HL-60 (cell line): ENCODE measurements around the gene CLPTM1L.

Experiments used
- CTCF ChIP-seq: IDR thresholded peaks from one replicate; pipeline ENCODE4 v1.5.1; 2011; ENCODE audit warnings: low read length, control low read depth, inconsistent platforms; ENCODE audit not compliant: insufficient read depth
- GABPA ChIP-seq: IDR thresholded peaks from 2 replicates; pipeline ENCODE4 v1.6.1; 2012; ENCODE audit warnings: low read depth
- POLR2AphosphoS5 ChIP-seq: IDR thresholded peaks from 2 replicates; pipeline ENCODE4 v1.6.1; 2012; ENCODE audit warnings: low read depth
- REST ChIP-seq: IDR thresholded peaks from 2 replicates; pipeline ENCODE4 v1.6.1; 2012; ENCODE audit warnings: low read depth; ENCODE audit not compliant: insufficient replicate concordance
- SPI1 ChIP-seq: IDR thresholded peaks from 2 replicates; pipeline ENCODE4 v1.6.1; 2012; ENCODE audit warnings: low read depth, mild to moderate bottlenecking, borderline replicate concordance

- no peak for TF ChIP-seq CTCF
- TF ChIP-seq SPI1, result no peak
- no peak for TF ChIP-seq POLR2AphosphoS5
- TF ChIP-seq GABPA, result no peak
- no peak for TF ChIP-seq REST
Observed at GRCh38 chr5:1268056-1268455, 76.8 kb downstream of the CLPTM1L start.
